ENCODE results near the gene PTCH1.

The PTCH1 gene

DNA sequence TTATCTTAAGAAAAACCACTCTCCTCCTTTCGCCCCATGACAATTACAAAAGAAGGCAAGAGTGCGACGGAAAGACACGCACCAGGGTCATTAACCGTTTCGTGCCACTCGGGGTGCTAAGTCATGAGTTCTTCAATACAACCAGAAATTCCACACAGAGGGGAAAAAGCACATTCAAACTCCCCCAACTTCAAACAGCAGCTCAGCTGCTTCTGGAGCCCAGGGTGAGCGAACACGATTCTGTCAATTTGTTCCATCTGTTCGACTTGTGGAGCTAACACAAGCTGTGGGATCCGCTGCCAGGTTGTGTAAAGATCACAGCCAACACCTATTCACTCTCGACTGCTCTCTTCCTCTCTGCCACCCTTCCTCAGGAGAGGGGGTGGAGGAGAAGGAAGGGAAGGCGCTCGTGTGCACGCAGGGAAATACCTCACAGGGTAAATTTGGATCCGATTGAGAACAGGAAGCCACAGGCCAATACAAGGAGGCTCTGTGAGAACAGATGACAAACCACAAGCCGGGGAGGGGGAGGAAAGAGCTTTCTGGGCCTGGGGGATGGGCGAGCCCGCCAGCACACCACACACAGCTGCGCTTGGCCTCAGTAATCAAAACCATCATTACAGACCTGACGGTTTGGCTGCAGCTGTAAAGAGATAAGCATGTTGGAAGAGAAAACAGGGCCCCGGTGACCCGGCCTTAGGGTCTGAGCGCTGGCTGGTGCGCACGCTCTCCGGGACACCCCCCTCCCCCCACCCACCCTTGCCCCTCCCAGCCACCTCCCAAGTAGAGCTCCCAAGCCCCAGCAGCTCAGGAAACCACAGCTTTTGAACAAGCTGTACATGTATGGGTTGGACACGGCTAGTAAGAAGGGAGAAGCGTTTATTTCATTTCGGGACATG, 54.3 kb downstream of the PTCH1 start:
- DNase-seq = peak; percentile 91

DNA sequence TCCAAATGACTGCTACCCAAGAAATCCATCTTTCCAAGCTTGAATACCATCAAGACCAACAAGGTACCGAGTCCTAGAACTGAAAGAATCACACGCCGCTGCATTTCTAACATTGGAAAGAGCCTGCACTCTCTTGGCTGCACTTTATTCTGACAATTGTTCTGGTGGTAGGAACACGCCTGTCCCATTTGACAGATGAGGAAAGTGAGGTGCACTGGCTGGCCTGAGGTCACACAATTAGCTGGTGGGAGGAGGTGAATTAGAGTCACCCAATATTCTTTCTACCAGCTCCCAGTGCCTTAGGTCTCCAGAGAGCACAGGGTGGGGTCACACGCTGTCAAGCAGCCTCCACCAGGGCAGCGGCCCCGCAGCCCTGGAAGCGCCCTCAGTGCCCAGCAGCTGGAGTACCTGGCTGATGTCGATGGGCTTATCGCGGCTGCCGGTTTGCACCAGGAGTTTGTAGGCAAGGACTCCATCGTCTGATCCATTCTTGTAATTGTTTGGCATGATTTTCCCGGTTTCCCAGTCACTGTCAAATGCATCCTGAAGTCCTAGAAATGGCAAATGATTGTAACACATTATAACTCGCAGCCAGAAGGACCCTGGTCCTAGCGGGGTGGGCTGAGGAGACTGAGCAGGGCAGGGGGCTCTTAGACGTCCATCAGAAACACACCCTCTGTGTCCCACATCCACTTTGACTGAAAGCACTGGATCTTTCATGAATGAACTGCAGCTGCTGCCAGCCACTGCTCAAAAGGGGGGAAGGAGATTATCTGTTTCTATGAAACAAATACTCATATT, 55.1 kb downstream of the PTCH1 start:
- DNase-seq = no peak

DNA sequence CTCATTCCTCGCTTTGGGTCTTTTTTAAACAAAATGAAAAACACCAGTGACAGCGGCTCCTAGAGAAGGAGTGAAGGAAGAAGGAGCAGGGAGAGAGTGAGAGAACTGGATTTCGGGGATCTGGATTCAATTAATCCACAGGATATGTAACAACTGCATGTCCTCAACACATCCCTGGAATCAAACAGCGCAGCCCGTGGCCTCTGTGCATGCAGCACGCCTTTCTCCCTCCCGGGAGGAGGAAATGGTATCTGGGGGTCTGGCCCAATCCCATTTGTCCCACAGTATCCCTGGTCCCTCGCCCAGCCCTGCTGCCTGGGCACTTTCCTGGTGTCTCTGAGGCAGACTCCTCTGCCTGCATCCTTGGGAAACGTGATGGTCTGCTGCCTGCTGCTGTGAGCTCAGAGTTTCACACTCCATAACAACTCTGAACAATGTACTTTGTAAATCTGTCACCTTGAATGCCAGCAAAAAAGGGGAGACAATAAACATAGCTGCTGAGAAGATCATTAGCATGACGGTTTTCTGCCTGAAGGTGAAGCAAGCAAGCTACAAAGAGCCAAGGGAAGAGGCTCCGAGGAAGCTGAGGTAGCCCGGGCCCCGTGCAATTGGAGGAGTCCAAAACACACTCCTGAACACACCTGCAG, 56.1 kb downstream of the PTCH1 start:
- DNase-seq = peak; percentile 63

DNA sequence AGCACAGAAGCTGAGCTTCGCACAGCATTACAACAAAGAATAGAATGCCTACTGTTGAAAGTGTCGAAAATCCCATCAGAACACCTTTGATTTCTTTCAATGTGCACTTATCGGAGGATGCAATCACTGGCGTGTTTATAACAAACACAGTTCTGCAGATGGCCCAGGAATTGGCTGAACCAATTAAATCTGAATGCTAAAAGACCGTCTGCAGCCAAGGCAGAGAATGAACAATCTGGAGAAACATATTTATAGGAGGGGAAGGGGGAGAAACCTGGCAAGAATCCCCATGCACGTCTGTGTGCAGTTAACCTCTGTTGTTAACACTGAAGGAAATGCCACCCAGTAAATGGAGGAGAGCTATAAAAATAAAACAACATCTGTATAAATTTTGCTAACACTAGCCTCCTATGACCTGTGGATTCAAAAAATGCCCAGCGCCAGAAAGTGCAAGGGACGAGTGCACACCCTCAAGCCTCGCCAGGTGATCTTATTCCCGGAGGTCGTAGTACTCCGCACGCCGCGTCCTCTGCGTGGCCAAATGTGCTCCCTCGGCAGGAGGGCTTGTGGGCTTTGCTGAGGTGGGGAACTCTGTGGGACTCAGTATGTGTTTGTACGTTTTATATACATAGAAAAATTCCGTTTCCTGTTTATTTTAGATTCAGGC, 56.8 kb downstream of the PTCH1 start:
- DNase-seq = no peak

DNA sequence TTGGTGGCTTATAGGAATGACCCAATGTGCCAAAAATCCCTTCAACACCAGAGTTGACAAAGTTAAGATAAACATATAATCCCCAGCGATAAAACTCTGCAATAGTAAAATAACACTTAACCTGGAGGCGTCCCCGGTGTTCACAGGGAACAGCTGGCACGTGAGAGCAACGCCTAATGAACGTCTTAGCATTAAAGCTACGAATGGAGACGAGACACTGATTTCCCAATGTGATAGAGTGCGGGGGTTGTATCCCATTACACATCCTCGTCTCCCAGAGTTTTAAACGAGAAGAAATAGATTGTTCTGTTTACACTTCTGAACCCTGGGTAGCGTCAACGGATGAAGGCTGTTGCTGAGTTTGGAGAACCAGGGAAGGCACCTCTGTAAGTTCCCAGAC, 57.6 kb downstream of the PTCH1 start:
- no peak for DNase-seq

DNA sequence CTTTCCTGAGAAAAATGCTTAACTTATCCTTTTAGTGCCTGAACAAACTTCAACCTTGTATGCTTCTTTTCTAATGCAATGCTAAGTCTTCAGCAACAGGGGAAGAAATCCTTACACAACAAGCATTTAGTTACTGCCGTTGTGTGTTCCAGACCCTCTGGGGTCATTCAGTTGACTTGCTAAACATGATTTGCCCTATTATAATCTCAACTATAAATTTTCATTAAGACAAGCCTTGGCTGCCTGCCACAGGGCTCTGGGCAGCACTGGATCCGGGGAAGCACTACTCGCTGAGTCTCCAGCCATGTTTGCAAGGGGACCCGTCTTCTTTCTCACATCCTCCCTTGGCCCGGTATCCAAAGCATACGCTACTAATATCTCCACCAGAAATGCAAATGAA, 58.1 kb downstream of the PTCH1 start:
- no peak for DNase-seq

DNA sequence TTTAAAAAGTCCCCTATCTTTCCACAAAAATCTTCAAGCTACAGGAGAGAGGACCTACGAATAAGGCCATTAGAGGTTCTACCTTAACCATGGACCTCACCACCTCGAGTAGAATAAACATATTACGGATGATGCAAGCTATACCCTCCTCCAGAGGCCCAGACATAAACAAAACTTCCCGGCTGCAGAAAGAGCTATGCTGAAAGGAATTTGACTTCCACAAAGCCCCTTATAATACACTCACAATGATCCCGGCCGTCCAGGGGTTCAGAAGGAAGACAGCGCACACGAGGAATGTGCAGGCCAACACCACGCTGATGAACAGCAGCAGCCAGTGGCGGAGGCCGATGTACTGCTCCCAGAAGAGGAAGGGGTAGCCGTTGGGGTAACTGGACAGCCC, 59.0 kb downstream of the PTCH1 start:
- no peak for DNase-seq

DNA sequence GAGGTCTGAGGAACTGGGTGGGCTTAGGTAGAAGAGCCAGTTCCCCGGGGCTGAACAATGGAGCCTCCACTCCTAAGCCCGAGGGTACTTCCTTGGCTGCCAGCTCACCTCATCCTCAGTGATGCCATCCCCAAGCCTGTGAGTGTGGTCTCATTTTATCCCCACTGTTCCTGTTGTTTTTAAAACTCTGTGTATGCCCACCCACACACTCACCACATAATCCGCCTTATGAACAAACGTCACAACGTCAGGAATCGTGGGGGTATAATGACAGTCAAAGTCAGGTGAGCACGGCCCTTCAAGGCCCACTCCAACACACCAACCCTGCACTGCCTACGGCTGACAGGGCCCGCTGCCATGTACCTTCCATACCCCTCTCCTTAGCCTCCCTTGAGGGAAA, 61.1 kb downstream of the PTCH1 start:
- DNase-seq = no peak

DNA sequence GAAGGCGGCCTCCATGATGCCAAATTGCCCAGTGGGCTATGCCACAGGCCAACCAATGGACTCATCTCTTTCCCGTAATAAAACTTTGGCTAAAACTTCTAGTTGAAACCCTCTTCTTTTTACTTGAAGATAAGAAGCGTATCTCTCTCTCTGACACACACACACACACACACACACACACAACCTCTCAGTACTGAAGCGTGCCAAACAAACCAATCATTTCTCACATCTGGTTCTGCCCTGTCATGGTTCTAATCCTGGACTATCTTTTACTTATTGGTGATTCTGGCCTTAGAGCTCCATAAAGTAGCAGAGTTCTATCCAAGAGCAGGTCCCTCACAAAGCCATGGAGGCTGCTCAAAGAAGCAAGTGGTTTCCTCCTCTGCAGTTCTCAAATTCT, 64.6 kb downstream of the PTCH1 start:
- no peak for DNase-seq

DNA sequence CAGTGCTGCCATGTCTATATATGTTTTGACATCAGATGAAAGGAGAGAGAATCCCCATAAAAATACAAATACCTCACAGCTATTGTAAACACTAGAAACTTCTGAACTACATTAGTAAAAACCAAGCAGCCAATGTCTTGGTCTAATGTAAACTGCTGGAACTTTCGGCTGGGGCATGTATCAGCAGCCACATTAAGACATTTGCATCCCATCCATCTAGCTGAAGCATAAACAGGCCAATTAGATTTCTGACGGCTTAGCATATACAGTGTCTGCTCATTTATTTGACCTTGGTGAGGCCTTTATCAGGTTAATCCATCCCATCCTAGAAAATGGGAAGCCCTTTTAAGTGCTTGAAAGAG, 65.7 kb downstream of the PTCH1 start:
- DNase-seq = no peak

DNA sequence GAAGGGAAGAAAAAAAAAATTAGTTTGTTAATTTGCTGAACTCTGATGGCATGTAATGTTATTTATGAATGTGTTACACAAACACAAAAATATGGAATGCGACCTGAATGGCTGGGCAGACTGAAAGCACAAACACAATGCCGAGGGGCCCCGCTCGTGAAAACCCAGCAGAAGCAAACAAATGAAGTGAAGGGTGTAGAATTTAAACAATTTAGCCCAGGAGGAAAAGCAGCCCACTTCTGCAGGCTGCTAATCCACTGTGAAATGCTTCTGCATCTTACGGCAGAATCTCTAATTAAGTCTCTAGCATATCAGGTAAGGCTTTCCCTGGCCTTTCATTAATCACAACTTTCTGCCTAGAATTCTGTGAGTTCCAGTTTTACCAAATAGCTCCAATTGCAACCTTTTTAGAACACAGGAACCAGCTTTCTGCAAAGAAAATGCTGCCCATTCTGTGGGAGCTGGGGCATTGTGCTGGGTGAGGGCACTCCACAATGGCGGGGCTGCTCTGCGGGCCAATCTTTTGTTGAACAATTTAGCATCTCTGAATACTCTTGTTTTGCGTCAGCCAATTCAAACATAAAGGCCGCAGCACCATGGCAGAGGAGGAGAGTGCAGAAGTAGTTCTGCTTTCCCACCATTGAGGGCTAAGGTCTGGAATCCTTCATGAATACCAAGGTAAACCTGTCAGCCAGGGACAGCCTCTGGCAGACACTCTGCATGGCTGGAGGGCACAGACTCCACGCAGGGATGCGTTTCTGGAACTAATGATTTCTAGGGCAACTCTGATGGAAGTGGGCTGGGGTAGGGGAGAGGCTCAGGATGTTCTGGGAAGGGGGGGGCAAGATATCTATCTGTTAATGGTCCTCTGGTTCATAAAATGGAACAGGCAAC, 66.4 kb downstream of the PTCH1 start:
- no peak for DNase-seq

DNA sequence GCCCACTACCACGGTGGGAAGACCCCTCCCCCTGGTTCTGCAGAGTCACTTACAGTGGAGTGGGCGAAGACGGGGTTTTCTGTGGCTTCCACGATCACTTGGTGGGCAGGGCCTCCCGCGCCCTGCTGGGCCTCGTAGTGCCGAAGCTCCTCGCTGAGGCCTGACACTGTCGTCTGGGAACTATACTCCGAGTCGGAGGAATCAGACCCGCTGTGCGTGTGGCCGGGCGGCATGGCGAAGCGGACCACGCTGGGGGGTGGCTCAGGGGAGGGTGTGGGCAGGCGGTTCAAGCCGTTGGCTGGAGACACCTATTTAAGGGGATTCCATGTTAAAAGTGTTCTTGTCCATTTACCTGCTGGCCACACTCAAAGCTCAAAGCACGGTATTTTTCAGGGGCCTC, 67.8 kb downstream of the PTCH1 start:
- DNase-seq = no peak

DNA sequence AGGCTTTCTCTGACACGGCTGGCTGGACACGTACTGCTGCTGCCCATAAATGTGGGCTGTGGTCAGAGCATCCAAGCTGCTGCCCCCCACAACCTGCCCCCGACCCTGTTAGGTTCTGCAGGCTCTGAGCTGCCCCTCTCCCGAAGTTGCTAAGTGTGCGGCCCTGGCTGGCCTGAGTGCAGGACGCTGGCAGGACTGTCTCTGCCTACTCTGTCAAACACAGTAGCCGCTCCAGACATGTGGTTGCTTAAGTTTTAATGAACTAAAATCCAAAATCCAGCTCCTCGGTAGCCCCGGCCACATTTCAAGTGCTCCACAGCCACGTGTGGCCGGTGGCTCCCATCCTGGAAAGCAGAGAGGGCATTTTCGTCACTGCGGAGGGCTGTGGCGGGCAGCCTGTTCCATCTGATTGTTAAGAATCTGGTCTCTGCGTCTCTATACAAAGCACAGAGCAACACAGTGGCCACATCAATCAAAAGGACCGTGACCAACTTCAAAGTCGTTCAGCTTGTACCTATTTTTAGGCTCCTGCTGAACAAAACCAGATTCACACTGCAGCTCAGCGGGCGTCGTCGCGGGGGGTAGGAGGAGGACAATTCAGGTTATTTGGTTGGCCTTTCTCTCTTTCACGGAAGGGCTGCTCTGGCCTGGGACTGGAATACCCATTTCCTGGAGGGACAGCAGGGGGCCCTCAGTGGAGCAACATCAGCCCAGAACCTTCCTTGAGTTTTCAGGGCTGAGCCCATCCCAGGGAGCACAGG, 68.9 kb downstream of the PTCH1 start:
- peak; percentile 14 for DNase-seq

DNA sequence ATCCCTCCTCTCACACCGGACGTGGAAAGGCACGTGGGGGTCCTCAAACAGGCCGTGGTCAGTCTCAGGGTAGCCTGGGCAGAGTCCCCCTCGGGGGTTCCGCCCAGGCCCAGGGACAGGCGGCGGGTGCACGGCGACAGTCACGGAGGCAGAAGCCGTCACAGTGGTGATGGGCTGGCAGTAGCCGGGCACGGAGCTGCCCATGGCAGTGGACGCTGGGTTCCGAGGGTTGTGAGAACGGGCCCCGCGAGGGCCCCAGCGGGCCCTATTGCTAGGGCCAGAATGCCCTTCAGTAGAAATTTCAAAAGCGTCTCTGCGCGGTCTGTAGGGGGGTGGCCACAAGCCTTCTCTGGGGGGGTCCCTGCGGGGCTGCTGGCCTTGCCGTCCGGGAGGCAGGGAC, 69.8 kb downstream of the PTCH1 start:
- no peak for DNase-seq

DNA sequence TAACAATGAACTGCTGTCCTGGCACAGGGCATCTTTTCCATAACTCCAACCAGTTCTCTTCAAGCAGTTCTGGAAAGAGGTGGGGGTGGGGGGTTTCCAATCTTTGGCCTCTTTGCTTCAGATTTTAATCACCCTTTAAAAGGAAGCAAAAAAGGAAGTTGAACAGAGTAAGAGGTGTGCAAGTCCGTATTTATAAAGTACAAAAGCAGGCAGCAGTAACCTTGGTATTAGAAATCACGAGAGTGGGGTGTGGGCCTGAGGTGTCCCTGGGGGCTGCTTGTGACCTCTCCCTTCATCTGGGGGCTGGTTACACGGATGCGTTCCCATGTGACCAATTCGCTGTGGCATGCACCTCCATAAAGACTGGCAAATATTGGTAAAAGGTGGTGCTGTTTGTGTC, 70.5 kb downstream of the PTCH1 start:
- no peak for DNase-seq

DNA sequence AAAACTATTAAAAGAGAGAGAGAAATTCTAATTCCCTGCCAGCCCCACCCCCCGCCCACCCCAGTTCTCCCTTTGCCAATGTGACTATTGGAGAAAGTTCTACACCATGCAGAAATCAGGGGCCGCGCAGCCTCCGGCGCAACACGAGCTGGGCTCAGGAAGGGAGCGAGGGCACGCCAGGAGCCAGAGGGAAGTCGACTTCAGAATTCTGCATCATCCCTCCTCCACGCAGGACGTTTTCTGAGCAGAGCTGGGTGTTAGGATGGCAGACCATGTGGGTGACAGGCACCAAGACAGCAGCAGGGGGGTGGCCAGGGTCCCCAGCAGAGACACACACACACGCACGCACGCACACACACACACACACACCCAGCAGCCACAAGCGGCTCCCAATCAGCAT, 72.6 kb downstream of the PTCH1 start:
- no peak for DNase-seq

DNA sequence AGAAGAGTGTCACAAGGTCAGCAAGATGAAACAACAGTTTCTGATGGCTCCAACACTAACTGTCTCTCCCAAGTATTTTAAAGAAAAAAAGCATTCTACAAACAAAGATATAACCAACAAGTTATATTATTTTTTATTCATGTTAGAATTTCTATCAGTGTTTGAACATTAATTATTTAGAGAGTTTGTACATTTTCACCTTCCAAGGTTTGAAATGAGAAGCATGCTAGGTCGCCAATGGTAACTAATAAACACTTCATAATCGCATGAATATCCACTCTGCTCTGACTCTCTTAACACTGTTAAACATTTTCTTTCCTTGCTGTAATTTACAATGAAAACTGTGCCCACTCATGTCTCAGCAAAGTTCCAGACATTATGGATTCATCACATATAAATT, 73.5 kb downstream of the PTCH1 start:
- no peak for DNase-seq

DNA sequence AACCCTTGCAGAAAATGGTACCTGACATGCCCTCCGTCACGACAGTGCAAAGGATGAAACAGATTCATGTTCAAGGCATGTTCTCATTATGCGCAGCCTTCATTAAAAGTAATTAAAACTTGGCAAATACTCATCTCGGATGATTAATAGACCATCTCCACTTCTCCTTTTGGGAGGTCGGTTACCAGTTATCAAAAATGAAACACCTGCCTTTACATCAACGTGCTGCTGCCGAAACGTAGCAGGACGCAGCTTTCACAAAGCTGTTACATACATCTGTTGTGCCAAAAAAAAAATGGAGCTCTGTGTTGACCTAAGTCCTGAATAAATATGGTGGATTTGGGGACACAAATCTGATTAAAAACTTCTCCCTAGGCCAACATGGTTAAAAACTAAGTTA, 75.7 kb downstream of the PTCH1 start:
- DNase-seq = no peak

DNA sequence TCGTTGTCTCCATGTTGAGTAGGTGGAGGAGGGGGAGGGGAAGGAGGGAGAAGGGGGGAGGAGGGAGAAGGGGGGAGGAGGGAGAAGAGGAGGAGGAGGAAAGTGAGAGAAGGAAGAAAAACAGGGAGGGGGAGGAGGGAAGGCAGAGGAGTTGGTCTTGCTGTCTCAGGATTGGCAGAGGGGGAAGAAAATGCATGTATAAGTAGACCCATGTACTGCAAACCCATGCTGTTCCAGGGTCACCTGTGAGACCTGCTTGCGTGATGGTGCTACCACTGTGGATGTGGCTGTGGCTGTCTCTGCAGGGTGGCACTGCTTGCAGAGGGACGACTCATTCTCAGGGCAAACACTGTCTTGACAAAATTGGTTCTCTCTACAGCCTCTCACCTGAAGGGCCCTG, 76.3 kb downstream of the PTCH1 start:
- no peak for DNase-seq

DNA sequence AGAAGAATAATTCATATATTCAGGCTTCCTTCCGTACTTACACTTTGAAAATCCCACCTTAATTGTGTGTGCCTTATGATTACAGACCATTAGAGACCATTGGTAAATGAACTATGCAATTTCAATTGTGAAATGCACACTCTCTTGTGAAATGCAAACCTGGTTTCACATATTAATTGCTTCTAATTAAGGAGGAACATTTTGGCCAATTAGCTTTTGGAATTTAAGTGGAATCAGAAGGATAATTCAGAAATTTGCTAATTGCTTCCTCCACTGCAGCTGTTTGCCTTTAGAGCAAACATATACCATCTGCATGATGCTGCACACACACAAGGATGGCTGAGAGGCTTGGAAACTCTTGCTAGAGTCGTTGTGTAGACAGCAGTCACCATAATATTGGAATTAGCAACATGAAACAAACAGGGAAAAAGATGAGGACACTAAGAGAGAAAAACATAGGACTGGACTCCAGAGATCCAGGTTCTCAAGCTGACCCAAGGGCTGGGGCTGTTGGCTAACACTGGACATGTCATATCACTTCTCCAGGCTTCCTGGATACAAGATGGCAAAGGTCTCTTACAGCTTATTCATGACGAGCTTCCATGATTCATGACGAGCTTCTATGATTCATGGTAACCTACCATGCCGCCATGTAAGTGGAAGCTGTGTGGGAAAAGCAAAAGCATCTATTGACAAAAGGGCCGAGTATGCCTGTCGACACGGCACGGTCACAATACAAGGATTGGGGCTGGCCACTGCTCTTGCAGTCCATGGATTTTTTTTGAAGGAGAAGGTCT, 78.0 kb downstream of the PTCH1 start:
- DNase-seq = no peak
